HepG2 (cell line): ENCODE results near the gene SCN7A. TPM values are rescaled to one million over a fixed set of nuclear protein-coding genes. Genes with fewer than 3 reads are reported as not detected.

Experiments
- AHR ChIP-seq: IDR thresholded peaks from 2 replicates; pipeline ENCODE4 v1.6.1; 2018; ENCODE audit warnings: missing genetic modification reagents, missing compliant biosample characterization
- BHLHE40 ChIP-seq: IDR thresholded peaks from 2 replicates; pipeline ENCODE4 v1.6.1; 2011; ENCODE audit warnings: low read length, improper control_type of control experiment
- BRCA1 ChIP-seq: sonication (generic); formaldehyde crosslinking; IDR thresholded peaks from 2 replicates; pipeline ENCODE4 v1.4.0; 2020; ENCODE audit warnings: missing genetic modification reagents
- CENPX ChIP-seq: sonication (generic); formaldehyde crosslinking; IDR thresholded peaks from 2 replicates; pipeline ENCODE4 v1.9.0; 2021; ENCODE audit warnings: mild to moderate bottlenecking, missing genetic modification reagents, moderate library complexity
- EEA1 ChIP-seq: sonication (generic); formaldehyde crosslinking; IDR thresholded peaks from 2 replicates; pipeline ENCODE4 v1.5.1; 2020; ENCODE audit warnings: mild to moderate bottlenecking, missing genetic modification reagents, borderline replicate concordance
- FOXJ3 ChIP-seq: sonication (generic); formaldehyde crosslinking; IDR thresholded peaks from 2 replicates; pipeline ENCODE4 v1.4.0; 2020; ENCODE audit warnings: missing genetic modification reagents, mild to moderate bottlenecking, borderline replicate concordance
- HES4 ChIP-seq: sonication (generic); formaldehyde crosslinking; IDR thresholded peaks from 2 replicates; pipeline ENCODE4 v1.9.0; 2021; ENCODE audit warnings: mild to moderate bottlenecking, missing genetic modification reagents, borderline replicate concordance
- HNF4A ChIP-seq: sonication (generic); formaldehyde crosslinking; IDR thresholded peaks from 2 replicates; pipeline ENCODE4 v1.4.0; 2020; ENCODE audit warnings: missing genetic modification reagents
- JUN ChIP-seq: sonication (generic); formaldehyde crosslinking; IDR thresholded peaks from 2 replicates; pipeline ENCODE4 v1.4.0; 2020; ENCODE audit warnings: mild to moderate bottlenecking, missing genetic modification reagents
- KLF13 ChIP-seq: sonication (generic); formaldehyde crosslinking; IDR thresholded peaks from 2 replicates; pipeline ENCODE4 v1.4.0; 2020; ENCODE audit warnings: mild to moderate bottlenecking, missing genetic modification reagents
- NFE2L1 ChIP-seq: sonication (generic); formaldehyde crosslinking; IDR thresholded peaks from 2 replicates; pipeline ENCODE4 v1.4.0; 2020; ENCODE audit warnings: missing genetic modification reagents, mild to moderate bottlenecking, borderline replicate concordance
- PPARG ChIP-seq: conservative IDR thresholded peaks from 2 replicates; pipeline ENCODE4 v1.6.1; 2016; ENCODE audit warnings: missing biosample characterization, missing genetic modification reagents
- SALL1 ChIP-seq: sonication (generic); formaldehyde crosslinking; IDR thresholded peaks from 2 replicates; pipeline ENCODE4 v1.8.0; 2022; ENCODE audit warnings: mild to moderate bottlenecking, missing genetic modification reagents
- TCF12 ChIP-seq, 2 experiments: fragments of 450-650 bp in 1 of 2; sonication (generic) in 1 of 2; formaldehyde crosslinking in 1 of 2; IDR thresholded peaks; 2 replicates each; pipeline versions ENCODE4 v1.6.1 to v1.8.0; 2017 to 2022; ENCODE audit warnings: antibody characterized with exemption in 1 of 2, mild to moderate bottlenecking in 1 of 2, missing genetic modification reagents in 1 of 2, moderate library complexity in 1 of 2
- TGIF2 ChIP-seq: IDR thresholded peaks from 2 replicates; pipeline ENCODE4 v1.6.1; 2016; ENCODE audit warnings: control low read depth, missing compliant biosample characterization
- YY1 ChIP-seq: IDR thresholded peaks from 2 replicates; pipeline ENCODE4 v1.6.1; 2011; ENCODE audit warnings: low read length, low read depth, moderate library complexity, mild to moderate bottlenecking; ENCODE audit not compliant: insufficient read depth, insufficient replicate concordance
- ZBTB1 ChIP-seq: sonication (generic); formaldehyde crosslinking; IDR thresholded peaks from 2 replicates; pipeline ENCODE4 v1.4.0; 2020; ENCODE audit warnings: missing genetic modification reagents, borderline replicate concordance
- ZBTB20 ChIP-seq: sonication (generic); formaldehyde crosslinking; IDR thresholded peaks from 2 replicates; pipeline ENCODE4 v1.8.1; 2023; ENCODE audit warnings: missing genetic modification reagents, low read depth, mild to moderate bottlenecking, borderline replicate concordance
- ZBTB38 ChIP-seq: sonication (generic); formaldehyde crosslinking; IDR thresholded peaks from 2 replicates; pipeline ENCODE4 v1.5.1; 2020; ENCODE audit warnings: mild to moderate bottlenecking, missing genetic modification reagents
- ZBTB7A ChIP-seq: sonication (generic); formaldehyde crosslinking; IDR thresholded peaks from 2 replicates; pipeline ENCODE4 v1.8.0; 2022; ENCODE audit warnings: mild to moderate bottlenecking, missing genetic modification reagents
- ZFAT ChIP-seq: sonication (generic); formaldehyde crosslinking; conservative IDR thresholded peaks from 2 replicates; pipeline ENCODE4 v1.8.1; 2023; ENCODE audit warnings: missing genetic modification reagents, inconsistent platforms
- ZFY ChIP-seq: sonication (generic); formaldehyde crosslinking; IDR thresholded peaks from 2 replicates; pipeline ENCODE4 v1.4.0; 2020; ENCODE audit warnings: missing genetic modification reagents
- ZNF12 ChIP-seq: sonication (generic); formaldehyde crosslinking; IDR thresholded peaks from 2 replicates; pipeline ENCODE4 v1.5.0; 2020; ENCODE audit warnings: missing genetic modification reagents
- ZNF333 ChIP-seq: sonication (generic); formaldehyde crosslinking; IDR thresholded peaks from 2 replicates; pipeline ENCODE4 v1.4.0; 2020; ENCODE audit warnings: mild to moderate bottlenecking, missing genetic modification reagents, borderline replicate concordance
- ZNF382 ChIP-seq: sonication (generic); formaldehyde crosslinking; IDR thresholded peaks from 2 replicates; pipeline ENCODE4 v1.5.0; 2020; ENCODE audit warnings: missing genetic modification reagents, mild to moderate bottlenecking, borderline replicate concordance
- polyA plus RNA-seq, 8 experiments: library from polyadenylated mRNA; depleted of rRNA in 3 of 8; stranded (reverse) in 7 of 8; unstranded in 1 of 8; fragments of >200 nt; fragmentation: Illumina TruSeq in 4 of 8; extraction: Trizol in 4 of 8; gene quantifications; 2 replicates each; pipeline versions ENCODE4 v1.2.1 to v1.2.3, GENCODE V29; 2011 to 2016; ENCODE audit warnings: low read depth in 4 of 8, missing spikeins in 1 of 8, mixed read lengths in 1 of 8; ENCODE audit not compliant: insufficient read depth in 1 of 8
- total RNA-seq, 5 experiments: library from RNA; depleted of rRNA; stranded (reverse); fragments of >200 nt; fragmentation: Illumina TruSeq; extraction: Trizol; gene quantifications; 2 replicates each; pipeline ENCODE4 v1.2.3, GENCODE V29; 2016; ENCODE audit warnings: low read depth in 1 of 5
- TF ChIP-seq, protein P1 (sequence below): sonication (generic); formaldehyde crosslinking; IDR thresholded peaks from 2 replicates; pipeline ENCODE4 v1.8.1; 2023; ENCODE audit warnings: mild to moderate bottlenecking, missing genetic modification reagents
- TF ChIP-seq, protein P2 (sequence below): sonication (generic); formaldehyde crosslinking; IDR thresholded peaks from 2 replicates; pipeline ENCODE4 v1.8.0; 2022; ENCODE audit warnings: mild to moderate bottlenecking, missing genetic modification reagents; ENCODE audit not compliant: insufficient replicate concordance

Gene SCN7A
- total and polyA plus RNA-seq, 2 of the 13 experiments (the other 11 are each of a cell fraction or from before 2014, with no cell fraction given), result 0.01 TPM; not detected in 1

DNA sequence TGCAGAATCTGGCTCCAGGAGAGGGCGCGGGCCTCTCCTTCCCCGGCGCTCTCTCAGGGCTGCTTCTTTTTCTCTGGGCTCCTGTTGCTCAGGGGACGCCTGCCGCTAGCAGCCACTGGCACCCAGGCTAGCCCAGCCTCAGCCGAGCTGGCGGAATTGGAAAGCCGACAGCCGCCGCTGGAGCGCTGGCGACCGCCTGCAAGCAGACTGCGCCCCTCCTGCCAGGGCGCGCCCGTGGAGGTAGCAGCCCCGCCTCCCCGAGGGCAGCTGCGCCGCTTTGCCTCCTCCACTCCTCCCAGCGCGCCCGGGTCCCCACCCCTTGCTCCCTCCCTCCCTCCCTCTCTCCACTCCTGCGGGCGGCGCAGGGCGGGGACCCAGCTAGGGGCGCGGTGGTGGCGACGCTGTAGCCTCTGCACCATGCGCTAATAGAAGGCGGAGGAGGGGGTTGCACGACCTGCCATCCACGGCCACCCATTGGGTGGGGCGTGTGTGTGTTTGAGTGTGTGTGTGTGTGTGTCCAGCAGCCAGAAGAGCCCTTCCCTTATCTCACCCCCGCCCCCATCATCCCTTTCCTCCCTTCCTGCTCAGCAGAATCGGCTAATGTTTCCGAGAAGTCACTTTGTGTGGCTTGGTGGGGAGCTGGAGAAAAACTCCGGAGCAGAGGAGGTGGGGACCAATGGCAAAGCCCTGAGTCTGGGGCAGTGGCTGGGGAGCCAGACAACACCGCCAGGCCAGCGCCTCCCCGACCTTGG, 118.1 kb downstream of the SCN7A start, which contains the start of gene SCN9A (continued):
- TF ChIP-seq YY1 (peak; percentile 28), CENPX (no peak), PPARG (CRISPR knock-in tag) (peak; percentile 67; the same call in 1 of the 2 replicates), FOXJ3 (no peak; the same call in 1 of the 2 replicates), EEA1 (CRISPR knock-in tag) (peak; percentile 82; the same call in 1 of the 2 replicates), HES4 (CRISPR knock-in tag) (no peak), ZBTB1 (CRISPR knock-in tag) (no peak), NFE2L1 (no peak), AHR (CRISPR knock-in tag) (no peak; the same call in 1 of the 2 replicates), ZBTB7A (CRISPR knock-in tag) (no peak; the same call in 1 of the 2 replicates), TGIF2 (no peak), ZNF333 (CRISPR knock-in tag) (no peak; the same call in 1 of the 2 replicates), ZFY (CRISPR knock-in tag) (peak; percentile 69; the same call in 1 of the 2 replicates), ZFAT (CRISPR knock-in tag) (no peak), JUN (CRISPR knock-in tag) (no peak), TCF12 (IDR thresholded peaks at IDR 0.05) (no peak), TCF12 (CRISPR knock-in tag; IDR thresholded peaks at IDR 0.05) (no peak), BRCA1 (CRISPR knock-in tag) (no peak), KLF13 (CRISPR knock-in tag) (no peak), BHLHE40 (peak; percentile 46), ZBTB38 (CRISPR knock-in tag) (peak; percentile 84), HNF4A (CRISPR knock-in tag) (peak; percentile 59), ZNF382 (no peak), ZNF12 (0 out of 2 replicates have a peak, but pooled peaks have one; percentile 43), ZBTB20 (no peak; the same call in none of the 2 replicates), SALL1 (CRISPR knock-in tag) (peak; percentile 87)
- TF ChIP-seq, protein P1, sequence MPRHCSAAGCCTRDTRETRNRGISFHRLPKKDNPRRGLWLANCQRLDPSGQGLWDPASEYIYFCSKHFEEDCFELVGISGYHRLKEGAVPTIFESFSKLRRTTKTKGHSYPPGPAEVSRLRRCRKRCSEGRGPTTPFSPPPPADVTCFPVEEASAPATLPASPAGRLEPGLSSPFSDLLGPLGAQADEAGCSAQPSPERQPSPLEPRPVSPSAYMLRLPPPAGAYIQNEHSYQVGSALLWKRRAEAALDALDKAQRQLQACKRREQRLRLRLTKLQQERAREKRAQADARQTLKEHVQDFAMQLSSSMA (CRISPR knock-in tag), result peak; percentile 84; the same call in 1 of the 2 replicates
- TF ChIP-seq, protein P2, sequence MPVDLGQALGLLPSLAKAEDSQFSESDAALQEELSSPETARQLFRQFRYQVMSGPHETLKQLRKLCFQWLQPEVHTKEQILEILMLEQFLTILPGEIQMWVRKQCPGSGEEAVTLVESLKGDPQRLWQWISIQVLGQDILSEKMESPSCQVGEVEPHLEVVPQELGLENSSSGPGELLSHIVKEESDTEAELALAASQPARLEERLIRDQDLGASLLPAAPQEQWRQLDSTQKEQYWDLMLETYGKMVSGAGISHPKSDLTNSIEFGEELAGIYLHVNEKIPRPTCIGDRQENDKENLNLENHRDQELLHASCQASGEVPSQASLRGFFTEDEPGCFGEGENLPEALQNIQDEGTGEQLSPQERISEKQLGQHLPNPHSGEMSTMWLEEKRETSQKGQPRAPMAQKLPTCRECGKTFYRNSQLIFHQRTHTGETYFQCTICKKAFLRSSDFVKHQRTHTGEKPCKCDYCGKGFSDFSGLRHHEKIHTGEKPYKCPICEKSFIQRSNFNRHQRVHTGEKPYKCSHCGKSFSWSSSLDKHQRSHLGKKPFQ (CRISPR knock-in tag), result no peak
